Endometrial microvascular endothelial cells (primary cell): Measurements from ENCODE around the gene DNM1. TPM values are rescaled to one million over a fixed set of nuclear protein-coding genes. Genes with fewer than 3 reads are reported as not detected.
"Not testable (repeated sequence)": the region's sequence is repeated elsewhere in the genome, so short reads cannot be mapped to it uniquely, and the experiment has no call there.

Experiments
- in situ Hi-C: cut with HindIII; loops from 2 replicates; pipeline ENCODE4 v1.10.0; 2017; ENCODE audit warnings: low sequenced_read_pairs, low pct_unique_long_range_greater_than_20kb; ENCODE audit errors: inconsistent ontology term
- total RNA-seq: library from RNA; depleted of rRNA; stranded (reverse); fragments of >200 nt; gene quantifications from one replicate; pipeline ENCODE4 v1.2.3, GENCODE V29; 2015; ENCODE audit errors: inconsistent ontology term

Gene DNM1
- total RNA-seq, 1 donor from 2014 or later: not detected

GRCh38 chr9:128216781-128217553 lies 13.8 kb downstream of the DNM1 start:
- in situ Hi-C loops: no loop called here

- in situ Hi-C loops: no loop called here
Measured at GRCh38 chr9:128218172-128218517, 15.0 kb downstream of the DNM1 start.

GRCh38 chr9:128218518-128219389 lies 15.6 kb downstream of the DNM1 start:
- in situ Hi-C loops: no loop called here

- in situ Hi-C loops: no loop called here
Measured at GRCh38 chr9:128219831-128220230, 16.7 kb downstream of the DNM1 start.

GRCh38 chr9:128222026-128222425 lies 18.8 kb downstream of the DNM1 start:
- in situ Hi-C loops: no loop called here

GRCh38 chr9:128222880-128223670 lies 19.9 kb downstream of the DNM1 start:
- in situ Hi-C loops: no loop called here

GRCh38 chr9:128224877-128225276 lies 21.7 kb downstream of the DNM1 start:
- in situ Hi-C loops: no loop called here

GRCh38 chr9:128225770-128226411 lies 22.7 kb downstream of the DNM1 start:
- in situ Hi-C loops: no loop called here

GRCh38 chr9:128226412-128226801 lies 23.2 kb downstream of the DNM1 start:
- in situ Hi-C loops: no loop called here

- in situ Hi-C loops: not testable (repeated sequence)
Measured at GRCh38 chr9:128230897-128231296, 27.7 kb downstream of the DNM1 start.

GRCh38 chr9:128231638-128232527 lies 28.7 kb downstream of the DNM1 start:
- in situ Hi-C loops: no loop called here

GRCh38 chr9:128232528-128233428 lies 29.6 kb downstream of the DNM1 start:
- in situ Hi-C loops: no loop called here

GRCh38 chr9:128233817-128234406 lies 30.7 kb downstream of the DNM1 start:
- in situ Hi-C loops: no loop called here

- in situ Hi-C loops: no loop called here
Measured at GRCh38 chr9:128242124-128242523, 38.9 kb downstream of the DNM1 start.

- in situ Hi-C loops: no loop called here
Measured at GRCh38 chr9:128242828-128243214, 39.6 kb downstream of the DNM1 start.

- in situ Hi-C loops: no loop called here
Measured at GRCh38 chr9:128243215-128244018, 40.2 kb downstream of the DNM1 start.
